ENCODE data around the gene AZU1.

DNA sequence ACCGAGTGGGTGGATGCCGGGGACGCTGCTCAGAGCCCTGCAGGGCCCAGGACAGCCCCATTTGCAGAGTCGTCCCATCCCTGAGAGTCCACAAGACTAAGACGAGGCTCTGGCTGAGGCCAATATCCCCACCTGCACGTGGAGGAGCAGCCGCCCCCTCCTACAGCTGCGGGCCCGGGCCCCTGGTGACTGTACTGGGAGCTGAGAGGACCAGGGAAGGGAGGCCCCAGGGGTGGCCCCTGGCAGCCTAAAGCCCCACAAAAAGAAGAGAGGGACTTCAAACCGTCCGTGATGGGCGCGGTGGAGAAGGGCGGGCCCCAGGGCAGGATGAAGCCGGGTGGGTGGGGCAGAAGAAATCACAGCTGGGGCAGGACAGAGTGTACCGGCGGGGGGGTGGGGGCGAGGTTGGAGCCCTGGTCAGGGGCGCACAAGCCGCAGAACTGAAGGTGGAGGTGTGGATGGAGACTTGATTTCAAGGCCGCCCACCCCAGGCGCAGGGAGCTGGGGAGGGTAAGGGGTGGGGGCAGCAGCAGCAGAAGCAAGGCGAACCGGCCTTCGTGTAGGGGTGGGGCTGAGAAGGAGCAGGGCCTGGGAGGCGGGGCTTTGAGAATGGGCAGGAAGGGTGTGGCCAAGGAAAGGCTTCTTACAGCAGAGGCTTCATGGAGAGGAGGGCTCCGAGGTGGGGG is 44.8 kb downstream of the AZU1 start:
- no peak for TF ChIP-seq EP300 (IDR thresholded peaks at IDR 0.05)
- TF ChIP-seq, protein P1, sequence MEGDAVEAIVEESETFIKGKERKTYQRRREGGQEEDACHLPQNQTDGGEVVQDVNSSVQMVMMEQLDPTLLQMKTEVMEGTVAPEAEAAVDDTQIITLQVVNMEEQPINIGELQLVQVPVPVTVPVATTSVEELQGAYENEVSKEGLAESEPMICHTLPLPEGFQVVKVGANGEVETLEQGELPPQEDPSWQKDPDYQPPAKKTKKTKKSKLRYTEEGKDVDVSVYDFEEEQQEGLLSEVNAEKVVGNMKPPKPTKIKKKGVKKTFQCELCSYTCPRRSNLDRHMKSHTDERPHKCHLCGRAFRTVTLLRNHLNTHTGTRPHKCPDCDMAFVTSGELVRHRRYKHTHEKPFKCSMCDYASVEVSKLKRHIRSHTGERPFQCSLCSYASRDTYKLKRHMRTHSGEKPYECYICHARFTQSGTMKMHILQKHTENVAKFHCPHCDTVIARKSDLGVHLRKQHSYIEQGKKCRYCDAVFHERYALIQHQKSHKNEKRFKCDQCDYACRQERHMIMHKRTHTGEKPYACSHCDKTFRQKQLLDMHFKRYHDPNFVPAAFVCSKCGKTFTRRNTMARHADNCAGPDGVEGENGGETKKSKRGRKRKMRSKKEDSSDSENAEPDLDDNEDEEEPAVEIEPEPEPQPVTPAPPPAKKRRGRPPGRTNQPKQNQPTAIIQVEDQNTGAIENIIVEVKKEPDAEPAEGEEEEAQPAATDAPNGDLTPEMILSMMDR (IDR thresholded peaks at IDR 0.05) = no peak

Measured in sigmoid colon (tissue), 4 donors.